Upper lobe of left lung (tissue), 6 donors: Measurements from ENCODE around the gene NUDT8. TPM values are rescaled to one million over a fixed set of nuclear protein-coding genes. Genes with fewer than 3 reads are reported as not detected.

Experiments
- ATAC-seq, 2 donors: fragments of 200-7000 bp; cut with Tn5 transposase; one replicate each; pipeline ENCODE4 v1.9.1; 2022; ENCODE audit warnings: mild to moderate bottlenecking in 2 of 2, moderate library complexity in 2 of 2; ENCODE audit not compliant: low FRiP score in 2 of 2
- DNase-seq, 2 donors: peaks; one replicate each; pipeline ENCODE4 v3.0.0-alpha.2; 2019 to 2020
- H3K27ac ChIP-seq, 4 donors: fragments of 200-600 bp; sonication (generic); one replicate each; pipeline ENCODE4 v1.5.1; 2016 to 2019
- H3K27me3 ChIP-seq, 4 donors: fragments of 200-600 bp; sonication (generic); one replicate each; pipeline ENCODE4 v1.5.1; 2017 to 2019
- H3K36me3 ChIP-seq, 4 donors: fragments of 200-600 bp; sonication (generic); one replicate each; pipeline ENCODE4 v1.5.1; 2016 to 2019
- H3K4me1 ChIP-seq, 4 donors: fragments of 200-600 bp; sonication (generic); one replicate each; pipeline ENCODE4 v1.5.1; 2018 to 2019
- H3K4me3 ChIP-seq, 4 donors: fragments of 200-600 bp; sonication (generic); one replicate each; pipeline ENCODE4 v1.5.1; 2017 to 2019; ENCODE audit warnings: mild to moderate bottlenecking in 2 of 4, moderate library complexity in 1 of 4
- H3K9me3 ChIP-seq, 4 donors: fragments of 200-600 bp; sonication (generic); one replicate each; pipeline ENCODE4 v1.5.1; 2018 to 2019
- EP300 ChIP-seq, 4 donors: sonication (generic); formaldehyde crosslinking; IDR thresholded peaks; one replicate each; pipeline ENCODE4 v1.5.1; 2017; ENCODE audit warnings: antibody characterized with exemption in 4 of 4, control low read depth in 2 of 4
- POLR2A ChIP-seq, 4 donors: fragments of 450-650 bp; IDR thresholded peaks; one replicate each; pipeline ENCODE4 v1.5.1; 2016 to 2017; ENCODE audit warnings: antibody characterized with exemption in 4 of 4, mild to moderate bottlenecking in 2 of 4
- POLR2AphosphoS5 ChIP-seq, 2 donors: sonication (generic); formaldehyde crosslinking; IDR thresholded peaks; one replicate each; pipeline ENCODE4 v1.5.1; 2017; ENCODE audit warnings: antibody characterized with exemption in 2 of 2
- WGBS, 2 donors: methylation state at CpG; one replicate each; pipeline ENCODE4 v1.1.5; 2017 to 2018; 5-methylcytosine and 5-hydroxymethylcytosine counted together
- total RNA-seq, 6 donors: library from RNA; depleted of rRNA in 4 of 6; stranded (reverse); fragments of >200 nt in 4 of 6; gene quantifications; one replicate each; pipeline versions ENCODE4 v1.1.0 to v1.2.1, GENCODE V29; 2016 to 2021
- TF ChIP-seq, protein P1 (sequence below), 6 experiments: fragments of 450-650 bp in 4 of 6; fragments of 200-600 bp in 2 of 6; sonication (generic) in 2 of 6; IDR thresholded peaks; one replicate each; pipeline ENCODE4 v1.5.1; 2016 to 2019; ENCODE audit warnings: antibody characterized with exemption in 6 of 6
- donor health status: DM: no; HTN: no; CAD: no; lungs with moderate emphysema.
- donor health status: DM: no; HTN: yes; CAD: no; lungs with severe emphysema.

Gene NUDT8
- total RNA-seq, 6 donors from 2014 or later: 4.3 to 17.8 (median 13.9) TPM; not detected in 1

DNA sequence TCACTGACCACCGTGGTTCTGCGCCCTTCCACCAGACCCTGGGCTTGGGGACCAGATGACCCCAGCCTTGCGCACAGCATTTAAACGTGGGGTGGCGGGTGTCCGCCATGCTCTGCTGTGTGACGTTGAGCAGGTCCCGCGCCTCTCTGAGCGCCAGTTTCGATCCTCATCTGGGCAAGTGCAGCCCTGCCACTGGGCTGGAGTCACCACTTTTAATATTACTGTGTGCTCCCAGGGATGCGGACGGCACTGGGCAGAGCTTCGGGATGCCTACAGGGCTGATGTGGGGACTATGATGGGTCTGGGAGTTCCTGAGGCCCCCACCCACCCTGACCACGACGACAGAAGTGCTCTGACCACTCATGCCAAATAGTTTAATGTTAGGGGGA is 1.2 kb upstream of the NUDT8 start:
- no peak for TF ChIP-seq EP300 (IDR thresholded peaks at IDR 0.05)
- TF ChIP-seq, protein P1, sequence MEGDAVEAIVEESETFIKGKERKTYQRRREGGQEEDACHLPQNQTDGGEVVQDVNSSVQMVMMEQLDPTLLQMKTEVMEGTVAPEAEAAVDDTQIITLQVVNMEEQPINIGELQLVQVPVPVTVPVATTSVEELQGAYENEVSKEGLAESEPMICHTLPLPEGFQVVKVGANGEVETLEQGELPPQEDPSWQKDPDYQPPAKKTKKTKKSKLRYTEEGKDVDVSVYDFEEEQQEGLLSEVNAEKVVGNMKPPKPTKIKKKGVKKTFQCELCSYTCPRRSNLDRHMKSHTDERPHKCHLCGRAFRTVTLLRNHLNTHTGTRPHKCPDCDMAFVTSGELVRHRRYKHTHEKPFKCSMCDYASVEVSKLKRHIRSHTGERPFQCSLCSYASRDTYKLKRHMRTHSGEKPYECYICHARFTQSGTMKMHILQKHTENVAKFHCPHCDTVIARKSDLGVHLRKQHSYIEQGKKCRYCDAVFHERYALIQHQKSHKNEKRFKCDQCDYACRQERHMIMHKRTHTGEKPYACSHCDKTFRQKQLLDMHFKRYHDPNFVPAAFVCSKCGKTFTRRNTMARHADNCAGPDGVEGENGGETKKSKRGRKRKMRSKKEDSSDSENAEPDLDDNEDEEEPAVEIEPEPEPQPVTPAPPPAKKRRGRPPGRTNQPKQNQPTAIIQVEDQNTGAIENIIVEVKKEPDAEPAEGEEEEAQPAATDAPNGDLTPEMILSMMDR (IDR thresholded peaks at IDR 0.05): no peak
- TF ChIP-seq POLR2A (IDR thresholded peaks at IDR 0.05): no peak
- no peak for TF ChIP-seq POLR2AphosphoS5 (IDR thresholded peaks at IDR 0.05)
- WGBS, 2 donors: 50 to 61% methylated on average over 15 to 16 of the region's 16 CpGs
- Histone ChIP-seq H3K27ac (peak overlapping the region; percentile 92 to 95 (median 94)), H3K27me3 (no peaks in the 10 kb centered on the region), H3K36me3 (no peaks in the 10 kb centered on the region), H3K4me1 (peaks cover 8 to 21% (median 17%) of the 10 kb centered on the region in 4 donors), H3K4me3 (peak overlapping the region in 3 of 4 donors; percentile 64 to 93 (median 84)), H3K9me3 (no peaks in the 10 kb centered on the region)
- DNase-seq: no peak
- no peak for ATAC-seq

DNA sequence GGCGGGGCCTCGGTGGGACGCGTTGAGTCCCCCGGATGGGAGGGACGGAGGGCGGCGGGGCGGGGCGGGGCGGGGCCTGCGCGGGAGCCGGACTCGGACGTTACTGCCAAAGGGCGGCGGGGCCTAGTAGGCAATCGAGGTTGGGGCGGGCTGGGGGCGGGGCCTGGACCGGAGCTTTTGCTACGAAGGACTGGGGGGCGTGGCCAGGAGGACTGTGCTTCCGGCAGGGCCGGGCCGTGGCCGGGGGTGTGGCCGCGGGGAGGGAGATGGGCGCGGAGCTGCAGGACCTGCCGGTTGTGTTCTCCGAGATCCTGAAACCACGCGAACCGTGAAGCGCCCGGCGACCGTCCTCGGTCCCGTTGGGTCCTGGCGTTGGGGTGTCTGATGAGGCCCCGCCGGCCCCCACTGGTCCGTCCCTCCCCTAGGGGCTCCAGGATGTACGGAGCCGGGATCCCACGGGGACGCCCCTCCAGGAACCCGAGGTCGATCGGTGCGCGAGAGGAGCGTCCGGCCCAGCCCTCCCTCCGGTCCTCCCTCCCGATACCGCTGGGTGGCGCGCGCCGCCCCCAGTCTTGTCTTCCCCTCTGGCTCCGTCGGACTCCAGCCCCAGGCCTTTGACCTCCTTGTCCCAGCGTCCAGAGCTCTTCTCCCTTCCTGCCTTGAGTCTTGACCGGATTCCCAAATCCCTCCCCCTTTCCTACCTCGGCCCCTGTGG is 648 bp upstream of the NUDT8 start:
- Histone ChIP-seq H3K27me3 (no peaks in the 10 kb centered on the region), H3K27ac (peak overlapping the region; percentile 92 to 95 (median 94)), H3K9me3 (no peaks in the 10 kb centered on the region), H3K4me1 (peaks cover 8 to 21% (median 17%) of the 10 kb centered on the region in 4 donors), H3K36me3 (no peaks in the 10 kb centered on the region), H3K4me3 (peak overlapping the region; percentile 64 to 93 (median 77))
- DNase-seq: peak; percentile 98 to 99
- 1 to 8% methylated on average over 4 to 65 of the region's 70 CpGs for WGBS, 2 donors
- ATAC-seq: peak; percentile 94 to 95
- TF ChIP-seq POLR2AphosphoS5 (IDR thresholded peaks at IDR 0.05) (peak in 1 of 2 donors; percentile 66), POLR2A (IDR thresholded peaks at IDR 0.05) (peak in 2 of 4 donors; percentile 71 to 73), EP300 (IDR thresholded peaks at IDR 0.05) (no peak)
- TF ChIP-seq, protein P1 (IDR thresholded peaks at IDR 0.05): peak; percentile 67 to 91 (median 88)

DNA sequence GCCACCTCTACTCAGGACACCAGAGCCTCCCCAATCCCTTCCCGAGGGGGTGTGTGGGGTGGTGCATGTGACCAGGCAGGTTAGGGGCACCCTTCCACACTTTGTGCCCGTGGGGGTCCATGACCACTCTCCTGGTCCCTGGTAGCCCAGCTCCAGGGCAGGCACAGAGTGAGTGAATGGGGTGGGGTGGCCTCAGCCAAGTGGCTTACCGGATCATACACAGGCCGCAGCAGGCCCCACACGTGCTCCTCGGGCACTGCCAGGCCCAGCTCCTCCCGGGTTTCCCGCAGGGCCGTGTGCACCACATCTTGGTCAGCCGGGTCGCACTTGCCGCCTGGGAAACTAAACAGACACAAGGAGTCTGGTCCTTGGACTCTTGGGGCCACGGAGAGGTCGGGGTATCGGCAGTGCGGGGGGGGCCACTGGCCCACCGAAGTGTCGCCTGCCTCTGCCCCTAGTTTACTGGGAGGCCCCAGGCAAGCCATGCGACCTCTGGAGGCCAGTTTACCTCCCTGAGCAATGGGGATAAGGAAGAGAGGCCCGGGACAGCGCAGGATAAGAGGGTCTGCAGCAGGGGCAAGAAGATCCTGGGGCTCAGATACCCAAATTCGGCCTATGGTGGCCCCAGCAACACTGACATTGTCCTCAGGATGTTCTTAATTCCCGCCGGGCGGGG is 889 bp downstream of the NUDT8 start:
- H3K4me1 ChIP-seq: peaks cover 8 to 21% (median 17%) of the 10 kb centered on the region in 4 donors
- peak overlapping the region; percentile 92 to 95 (median 94) for H3K27ac ChIP-seq
- H3K4me3 ChIP-seq: peak overlapping the region in 3 of 4 donors; percentile 64 to 93 (median 84)
- no peaks in the 10 kb centered on the region for H3K9me3 ChIP-seq
- DNase-seq: peak; percentile 20 to 82
- H3K36me3 ChIP-seq: no peaks in the 10 kb centered on the region
- 51 to 60% methylated on average over 1 to 25 of the region's 25 CpGs for WGBS, 2 donors
- no peaks in the 10 kb centered on the region for H3K27me3 ChIP-seq
- no peak for TF ChIP-seq EP300 (IDR thresholded peaks at IDR 0.05)
- TF ChIP-seq, protein P1 (IDR thresholded peaks at IDR 0.05): no peak
- ATAC-seq: no peak

DNA sequence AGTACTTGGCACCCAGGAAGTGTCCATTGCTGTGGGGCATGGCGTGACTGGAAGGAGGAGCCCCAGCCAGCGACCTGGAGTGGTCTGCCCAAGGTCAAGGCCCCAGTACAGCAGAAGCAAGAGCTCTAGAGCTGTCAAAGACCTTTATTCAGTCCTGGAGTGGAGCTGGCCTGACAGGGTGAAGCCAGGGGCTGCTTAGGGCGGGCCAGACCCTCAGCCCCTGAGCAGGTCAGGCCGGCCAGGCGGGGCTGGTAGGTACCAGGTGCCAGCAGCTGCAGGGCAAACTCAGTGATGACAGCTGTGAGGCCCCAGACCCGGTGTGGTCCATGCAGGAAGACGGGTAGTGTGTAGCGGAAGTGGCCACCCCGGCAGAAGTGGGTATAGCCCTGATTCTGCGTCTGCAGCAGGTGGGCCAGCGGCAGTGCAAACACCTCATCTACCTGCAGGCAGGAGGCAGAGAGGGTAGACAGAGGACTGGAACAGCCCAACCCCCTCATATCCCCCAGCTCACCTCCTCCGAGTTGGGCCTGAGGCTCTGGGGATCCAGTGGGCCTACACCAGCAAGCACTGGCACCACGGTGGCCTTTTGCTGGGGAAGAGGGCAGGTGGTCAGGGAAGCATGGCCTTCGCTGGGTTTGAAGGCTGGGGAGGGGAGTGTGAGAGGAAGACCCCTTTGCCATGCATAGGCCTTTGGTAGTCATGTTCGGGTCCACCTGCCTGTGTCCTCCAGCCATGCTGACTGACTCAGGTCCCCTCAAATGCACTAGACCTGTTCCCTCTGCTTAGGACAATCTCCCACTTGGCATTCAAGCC is 1.7 kb downstream of the NUDT8 start:
- H3K4me1 ChIP-seq: peaks cover 8 to 21% (median 17%) of the 10 kb centered on the region in 4 donors
- ATAC-seq (no peak), DNase-seq (peak; percentile 16 to 57)
- TF ChIP-seq EP300 (IDR thresholded peaks at IDR 0.05): no peak
- no peaks in the 10 kb centered on the region for H3K9me3 ChIP-seq
- H3K27me3 ChIP-seq: no peaks in the 10 kb centered on the region
- no peaks in the 10 kb centered on the region for H3K36me3 ChIP-seq
- H3K4me3 ChIP-seq: no peak overlapping the region
- no peak overlapping the region for H3K27ac ChIP-seq
- 86 to 91% methylated on average over 12 to 15 of the region's 15 CpGs for WGBS, 2 donors

DNA sequence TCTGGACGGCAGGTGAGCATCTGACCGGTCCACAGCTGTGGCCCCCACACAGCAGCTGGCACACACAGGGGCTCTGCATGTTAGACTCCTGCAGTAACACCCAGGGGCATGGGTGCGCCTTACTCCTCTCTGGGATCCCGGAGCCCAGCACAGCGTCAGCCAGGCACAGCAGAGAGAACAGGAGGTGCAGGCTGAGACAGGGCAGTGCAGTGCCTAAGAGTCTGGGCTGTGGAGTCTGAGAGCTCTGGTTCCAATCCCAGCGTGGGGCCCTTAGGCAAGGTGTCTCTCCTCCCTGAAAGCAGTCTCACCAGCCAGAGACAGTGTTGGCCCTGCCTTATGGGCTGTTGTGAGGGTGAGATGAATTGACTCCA is 2.3 kb downstream of the NUDT8 start:
- Histone ChIP-seq H3K36me3 (no peaks in the 10 kb centered on the region), H3K4me3 (no peak overlapping the region), H3K27me3 (no peaks in the 10 kb centered on the region), H3K9me3 (no peaks in the 10 kb centered on the region), H3K4me1 (peaks cover 8 to 21% (median 17%) of the 10 kb centered on the region in 4 donors), H3K27ac (no peak overlapping the region)
- peak in 1 of 2 donors; percentile 17 for DNase-seq
- no peak for ATAC-seq
- TF ChIP-seq EP300 (IDR thresholded peaks at IDR 0.05) (no peak), POLR2A (IDR thresholded peaks at IDR 0.05) (no peak), POLR2AphosphoS5 (IDR thresholded peaks at IDR 0.05) (no peak)
- TF ChIP-seq, protein P1 (IDR thresholded peaks at IDR 0.05): no peak
- WGBS, 2 donors: 87 to 91% methylated on average over 3 to 6 of the region's 6 CpGs
